PC-9 (cell line): Measurements from ENCODE around the gene KCNH8. TPM values are rescaled to one million over a fixed set of nuclear protein-coding genes. Genes with fewer than 3 reads are reported as not detected.

Experiments
- BruUV-seq: library from RNA; stranded (reverse); fragments of 400-500 nt; replicated peaks from 2 replicates; lab custom pipeline; 2021; lab: Mats Ljungman, UMichigan
- CTCF ChIA-PET: fragments of 300-600 bp; sonication (Branson Sonifier 250); formaldehyde crosslinking; loops from one replicate; lab custom pipeline; 2022; ENCODE audit warnings: antibody characterized with exemption; lab: Charles Lee
- POLR2A ChIA-PET: fragments of 300-600 bp; sonication (Branson Sonifier 250); formaldehyde crosslinking; loops from one replicate; lab custom pipeline; 2022; ENCODE audit warnings: antibody characterized with exemption; ENCODE audit not compliant: unreplicated experiment; lab: Charles Lee
- DNase-seq, 2 experiments: peaks; one replicate each; pipeline versions ENCODE4 v3.0.0 to v3.0.0-alpha.2; 2015 to 2022; ENCODE audit warnings: mixed read lengths in 1 of 2
- H2AFZ ChIP-seq: fragments of 200-600 bp; sonication (generic); 2 replicates; pipeline ENCODE4 v1.8.1; 2017; ENCODE audit warnings: antibody characterized with exemption
- H3F3A ChIP-seq: fragments of 200-600 bp; sonication (generic); 2 replicates; pipeline ENCODE4 v1.8.1; 2017; ENCODE audit warnings: antibody characterized with exemption, mild to moderate bottlenecking, low read depth; ENCODE audit not compliant: insufficient read depth
- H3K27ac ChIP-seq: fragments of 200-600 bp; sonication (generic); 2 replicates; pipeline ENCODE4 v1.6.1; 2016; ENCODE audit warnings: mixed run types
- H3K27me3 ChIP-seq: fragments of 200-600 bp; sonication (generic); 2 replicates; pipeline ENCODE4 v1.6.1; 2016; ENCODE audit warnings: low read depth, mixed run types; ENCODE audit not compliant: insufficient read depth
- H3K36me3 ChIP-seq: fragments of 200-600 bp; sonication (generic); 2 replicates; pipeline ENCODE4 v1.6.1; 2016; ENCODE audit warnings: low read depth, mixed run types
- H3K4me1 ChIP-seq: fragments of 200-600 bp; sonication (generic); replicated peaks from 2 replicates; pipeline ENCODE4 v1.6.1; 2016; ENCODE audit warnings: mixed run types; ENCODE audit not compliant: insufficient read depth
- H3K4me2 ChIP-seq: fragments of 200-600 bp; sonication (generic); 2 replicates; pipeline ENCODE4 v1.6.1; 2017; ENCODE audit warnings: mixed run types
- H3K4me3 ChIP-seq: fragments of 200-600 bp; sonication (generic); 2 replicates; pipeline ENCODE4 v1.6.1; 2016; ENCODE audit warnings: mixed run types
- H3K79me2 ChIP-seq: fragments of 200-600 bp; sonication (generic); 2 replicates; pipeline ENCODE4 v1.6.1; 2017; ENCODE audit warnings: low read depth, mixed run types
- H3K9me2 ChIP-seq: fragments of 200-600 bp; sonication (generic); 2 replicates; pipeline ENCODE4 v1.8.1; 2017; ENCODE audit warnings: mild to moderate bottlenecking; ENCODE audit not compliant: insufficient read depth
- H3K9me3 ChIP-seq: fragments of 200-600 bp; sonication (generic); 2 replicates; pipeline ENCODE4 v1.8.1; 2016; ENCODE audit warnings: low read depth; ENCODE audit not compliant: insufficient read depth
- H4K20me1 ChIP-seq: fragments of 200-600 bp; sonication (generic); 2 replicates; pipeline ENCODE4 v1.8.1; 2017; ENCODE audit not compliant: insufficient read depth
- EZH2 ChIP-seq: fragments of 200-600 bp; sonication (generic); IDR thresholded peaks from 2 replicates; pipeline ENCODE4 v1.8.0; 2017; ENCODE audit warnings: antibody characterized with exemption, low read depth
- intact Hi-C: fragments of 100-400 bp; cut with micrococcal nuclease; formaldehyde crosslinking; loops from one replicate; pipeline ENCODE4 v1.10.0; 2022; ENCODE audit not compliant: unreplicated experiment
- total RNA-seq: library from RNA; stranded (reverse); gene quantifications from 2 replicates; pipeline ENCODE4 v1.2.3, GENCODE V29; 2021
- TF ChIP-seq, protein P1 (sequence below): fragments of 200-600 bp; sonication (generic); conservative IDR thresholded peaks from 2 replicates; pipeline ENCODE4 v1.6.1; 2017; ENCODE audit warnings: mixed run types, antibody characterized with exemption, mild to moderate bottlenecking, moderate library complexity

Gene KCNH8
- total RNA-seq, 1 experiment from 2014 or later, result 0.63 TPM

DNA sequence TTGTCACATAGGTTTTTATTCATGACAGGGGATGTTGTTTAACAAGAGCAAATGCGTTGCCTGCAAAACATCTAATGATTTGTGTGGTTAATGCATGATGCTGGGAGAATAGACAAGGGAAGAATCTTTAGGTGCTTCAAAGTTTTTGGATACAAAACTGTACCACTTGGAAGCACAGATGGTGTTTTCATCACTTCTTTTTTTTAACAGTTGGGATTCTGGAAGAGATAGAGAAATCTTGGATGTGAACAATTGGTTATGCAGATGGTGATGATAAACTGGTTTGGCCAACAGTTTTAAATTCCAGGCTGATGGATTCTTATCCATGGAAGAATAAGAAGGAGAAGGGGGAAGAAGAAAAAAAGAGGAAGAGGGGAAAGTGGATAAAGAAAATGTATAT lies 379.4 kb downstream of the KCNH8 start:
- H3K9me2 ChIP-seq, result no peaks in the 10 kb centered on the region
- H3K27ac ChIP-seq, result no peak overlapping the region
- H3K9me3 ChIP-seq, result no peaks in the 10 kb centered on the region
- no peaks in the 10 kb centered on the region for H3K79me2 ChIP-seq
- intact Hi-C loops, result no loop called here
- no peaks in the 10 kb centered on the region for H4K20me1 ChIP-seq
- no peaks in the 10 kb centered on the region for H3K4me1 ChIP-seq
- TF ChIP-seq EZH2, result no peak
- TF ChIP-seq, protein P1, sequence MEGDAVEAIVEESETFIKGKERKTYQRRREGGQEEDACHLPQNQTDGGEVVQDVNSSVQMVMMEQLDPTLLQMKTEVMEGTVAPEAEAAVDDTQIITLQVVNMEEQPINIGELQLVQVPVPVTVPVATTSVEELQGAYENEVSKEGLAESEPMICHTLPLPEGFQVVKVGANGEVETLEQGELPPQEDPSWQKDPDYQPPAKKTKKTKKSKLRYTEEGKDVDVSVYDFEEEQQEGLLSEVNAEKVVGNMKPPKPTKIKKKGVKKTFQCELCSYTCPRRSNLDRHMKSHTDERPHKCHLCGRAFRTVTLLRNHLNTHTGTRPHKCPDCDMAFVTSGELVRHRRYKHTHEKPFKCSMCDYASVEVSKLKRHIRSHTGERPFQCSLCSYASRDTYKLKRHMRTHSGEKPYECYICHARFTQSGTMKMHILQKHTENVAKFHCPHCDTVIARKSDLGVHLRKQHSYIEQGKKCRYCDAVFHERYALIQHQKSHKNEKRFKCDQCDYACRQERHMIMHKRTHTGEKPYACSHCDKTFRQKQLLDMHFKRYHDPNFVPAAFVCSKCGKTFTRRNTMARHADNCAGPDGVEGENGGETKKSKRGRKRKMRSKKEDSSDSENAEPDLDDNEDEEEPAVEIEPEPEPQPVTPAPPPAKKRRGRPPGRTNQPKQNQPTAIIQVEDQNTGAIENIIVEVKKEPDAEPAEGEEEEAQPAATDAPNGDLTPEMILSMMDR, result no peak
- POLR2A ChIA-PET, result no interaction called here
- H3F3A ChIP-seq, result no peaks in the 10 kb centered on the region
- H2AFZ ChIP-seq, result no peak overlapping the region
- no peaks in the 10 kb centered on the region for H3K36me3 ChIP-seq
- CTCF ChIA-PET, result no interaction called here
- no TSS peak for BruUV-seq
- H3K27me3 ChIP-seq, result no peaks in the 10 kb centered on the region
- H3K4me2 ChIP-seq, result no peak overlapping the region
- H3K4me3 ChIP-seq, result no peak overlapping the region
- no peak for DNase-seq

DNA sequence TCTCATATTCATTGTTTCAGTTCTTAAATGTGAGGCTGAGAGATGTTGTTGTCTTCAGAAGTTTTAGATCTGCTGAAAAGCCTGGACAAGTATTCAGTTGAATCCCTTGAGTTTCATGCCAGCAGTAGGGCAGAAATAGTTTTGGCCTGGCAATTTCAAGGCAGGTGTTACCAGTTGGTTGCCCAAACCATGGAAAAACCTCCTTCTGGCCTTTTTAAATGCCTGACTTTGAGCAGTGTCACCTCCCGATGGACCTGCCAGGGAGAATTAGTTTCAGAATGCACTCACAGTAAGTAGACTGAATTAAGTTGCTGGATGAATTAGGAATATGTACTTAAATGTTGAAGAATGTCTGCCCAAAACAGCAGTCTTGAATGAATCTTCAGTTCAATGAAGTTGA lies 383.1 kb downstream of the KCNH8 start:
- Histone ChIP-seq H3K9me2 (no peaks in the 10 kb centered on the region), H3K27ac (no peak overlapping the region), H3K27me3 (no peaks in the 10 kb centered on the region), H3K36me3 (no peaks in the 10 kb centered on the region), H3K4me2 (no peak overlapping the region), H2AFZ (no peak overlapping the region), H3F3A (no peaks in the 10 kb centered on the region), H3K9me3 (no peaks in the 10 kb centered on the region), H4K20me1 (no peaks in the 10 kb centered on the region), H3K4me3 (no peak overlapping the region), H3K4me1 (no peaks in the 10 kb centered on the region), H3K79me2 (no peaks in the 10 kb centered on the region)
- no TSS peak for BruUV-seq
- no peak for TF ChIP-seq EZH2
- TF ChIP-seq, protein P1, result no peak
- intact Hi-C loops, result no loop called here
- DNase-seq, result no peak
- ChIA-PET POLR2A (no interaction called here), CTCF (no interaction called here)

DNA sequence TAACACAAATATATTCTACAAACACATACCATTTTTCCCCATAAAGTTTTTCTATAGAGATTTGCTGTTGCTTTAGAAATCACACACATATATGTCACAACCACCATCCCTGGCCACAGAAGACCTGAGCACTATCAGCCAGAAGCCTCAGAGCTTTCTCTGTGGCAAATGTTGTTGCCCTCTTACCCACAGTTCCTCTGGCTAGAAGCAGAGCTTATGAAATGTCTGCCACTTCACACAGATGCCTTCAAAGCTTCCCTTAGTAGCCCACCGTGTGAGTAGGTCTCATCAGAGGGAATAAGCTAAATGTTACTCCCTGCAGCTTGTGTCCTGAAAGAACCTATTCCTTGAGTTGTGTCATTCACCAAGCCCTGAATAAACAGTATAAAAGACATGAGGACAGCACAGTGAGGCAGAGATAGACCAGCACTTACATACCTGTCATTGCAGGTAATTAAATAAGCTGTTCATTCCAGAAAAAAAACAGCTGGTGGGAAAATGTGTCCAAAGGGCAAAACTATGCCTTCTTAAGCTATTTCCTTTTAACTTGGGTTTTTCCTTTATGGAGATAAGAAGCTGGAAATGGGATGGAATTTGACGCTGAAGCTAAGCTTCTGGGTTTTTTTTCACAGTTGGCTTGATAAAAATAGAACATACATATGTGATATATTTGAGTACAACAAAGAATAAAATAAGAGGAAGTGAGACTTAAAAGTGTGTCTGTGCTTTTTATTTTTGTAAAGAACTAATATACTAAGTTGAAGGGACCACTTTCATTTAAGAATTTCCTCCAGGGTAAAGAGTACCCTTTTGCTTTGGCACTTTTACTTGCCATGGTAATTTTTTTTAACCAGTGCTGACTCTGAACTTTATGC lies 391.4 kb downstream of the KCNH8 start:
- Histone ChIP-seq H3K4me1 (no peaks in the 10 kb centered on the region), H3K4me2 (no peak overlapping the region), H3K27me3 (no peaks in the 10 kb centered on the region), H3K4me3 (no peak overlapping the region), H3K36me3 (no peaks in the 10 kb centered on the region), H4K20me1 (no peaks in the 10 kb centered on the region), H3K79me2 (no peaks in the 10 kb centered on the region), H3K27ac (no peak overlapping the region), H2AFZ (no peak overlapping the region), H3K9me3 (no peaks in the 10 kb centered on the region), H3K9me2 (no peaks in the 10 kb centered on the region), H3F3A (no peaks in the 10 kb centered on the region)
- no peak for DNase-seq
- no peak for TF ChIP-seq EZH2
- TF ChIP-seq, protein P1, result no peak
- POLR2A ChIA-PET, result no interaction called here
- intact Hi-C loops, result loop anchor here (5.0 kb wide), 1 partner anchor 192 kb away; no protein-coding TSS in a partner anchor
- CTCF ChIA-PET, result no interaction called here
- no TSS peak for BruUV-seq
